Left renal cortex interstitium (tissue), 4 donors: Measurements from ENCODE around the gene PCSK4. TPM values are rescaled to one million over a fixed set of nuclear protein-coding genes. Genes with fewer than 3 reads are reported as not detected.

ENCODE experiments used
- DNase-seq, 4 donors: peaks; one replicate each; pipeline ENCODE4 v3.0.0-alpha.2; 2013; ENCODE audit warnings: low read depth in 4 of 4, low spot score in 2 of 4, missing footprints in 1 of 4
- polyA plus RNA-seq, 4 donors: library from polyadenylated mRNA; unstranded; fragments of 120-200 nt; gene quantifications; one replicate each; pipeline ENCODE4 v1.2.1, GENCODE V29; 2013; ENCODE audit not compliant: insufficient read length in 4 of 4

PCSK4 gene
- polyA plus RNA-seq, 4 donors: 3.5 to 11.6 (median 7.4) TPM

GRCh38 chr19:1457031-1457739 lies 33.0 kb downstream of the PCSK4 start:
- DNase-seq: no peak

- DNase-seq: no peak
Measured at GRCh38 chr19:1456121-1456900, 33.8 kb downstream of the PCSK4 start.

- DNase-seq: no peak
Measured at GRCh38 chr19:1455336-1456120, 34.6 kb downstream of the PCSK4 start.

- DNase-seq: no peak
Measured at GRCh38 chr19:1455002-1455335, 35.2 kb downstream of the PCSK4 start.

- no peak for DNase-seq
Measured at GRCh38 chr19:1453525-1454364, 36.4 kb downstream of the PCSK4 start.

DNA sequence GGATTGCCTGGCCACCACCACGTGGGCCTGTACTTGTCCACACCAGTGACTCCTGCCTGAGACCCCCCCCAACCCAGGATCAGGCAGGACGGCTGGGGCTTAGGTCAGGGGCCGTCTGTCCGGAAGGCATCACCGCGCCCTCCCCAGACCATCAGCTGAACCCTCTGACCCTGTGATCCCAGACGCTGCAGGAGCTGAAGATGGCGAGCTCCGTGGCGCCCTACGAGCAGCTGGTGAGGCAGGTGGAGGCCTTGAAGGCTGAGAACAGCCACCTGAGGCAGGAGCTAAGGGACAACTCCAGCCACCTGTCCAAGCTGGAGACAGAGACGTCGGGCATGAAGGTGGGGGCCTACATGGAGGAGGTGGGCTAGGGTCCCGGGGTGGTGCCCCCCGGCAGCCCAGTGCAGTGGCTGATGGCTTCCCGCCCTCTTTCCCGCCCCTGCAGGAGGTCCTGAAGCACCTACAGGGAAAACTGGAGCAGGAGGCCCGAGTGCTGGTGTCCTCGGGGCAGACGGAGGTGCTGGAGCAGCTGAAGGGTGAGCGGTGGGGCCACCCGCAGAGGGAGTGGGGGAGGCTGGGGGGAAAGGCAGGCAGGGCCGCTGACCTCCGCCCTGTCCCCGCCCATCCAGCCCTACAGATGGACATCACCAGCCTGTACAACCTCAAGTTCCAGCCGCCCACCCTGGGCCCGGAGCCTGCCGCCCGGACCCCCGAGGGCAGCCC lies 37.2 kb downstream of the PCSK4 start:
- no peak for DNase-seq

GRCh38 chr19:1451916-1452801 lies 38.0 kb downstream of the PCSK4 start:
- no peak for DNase-seq

DNA sequence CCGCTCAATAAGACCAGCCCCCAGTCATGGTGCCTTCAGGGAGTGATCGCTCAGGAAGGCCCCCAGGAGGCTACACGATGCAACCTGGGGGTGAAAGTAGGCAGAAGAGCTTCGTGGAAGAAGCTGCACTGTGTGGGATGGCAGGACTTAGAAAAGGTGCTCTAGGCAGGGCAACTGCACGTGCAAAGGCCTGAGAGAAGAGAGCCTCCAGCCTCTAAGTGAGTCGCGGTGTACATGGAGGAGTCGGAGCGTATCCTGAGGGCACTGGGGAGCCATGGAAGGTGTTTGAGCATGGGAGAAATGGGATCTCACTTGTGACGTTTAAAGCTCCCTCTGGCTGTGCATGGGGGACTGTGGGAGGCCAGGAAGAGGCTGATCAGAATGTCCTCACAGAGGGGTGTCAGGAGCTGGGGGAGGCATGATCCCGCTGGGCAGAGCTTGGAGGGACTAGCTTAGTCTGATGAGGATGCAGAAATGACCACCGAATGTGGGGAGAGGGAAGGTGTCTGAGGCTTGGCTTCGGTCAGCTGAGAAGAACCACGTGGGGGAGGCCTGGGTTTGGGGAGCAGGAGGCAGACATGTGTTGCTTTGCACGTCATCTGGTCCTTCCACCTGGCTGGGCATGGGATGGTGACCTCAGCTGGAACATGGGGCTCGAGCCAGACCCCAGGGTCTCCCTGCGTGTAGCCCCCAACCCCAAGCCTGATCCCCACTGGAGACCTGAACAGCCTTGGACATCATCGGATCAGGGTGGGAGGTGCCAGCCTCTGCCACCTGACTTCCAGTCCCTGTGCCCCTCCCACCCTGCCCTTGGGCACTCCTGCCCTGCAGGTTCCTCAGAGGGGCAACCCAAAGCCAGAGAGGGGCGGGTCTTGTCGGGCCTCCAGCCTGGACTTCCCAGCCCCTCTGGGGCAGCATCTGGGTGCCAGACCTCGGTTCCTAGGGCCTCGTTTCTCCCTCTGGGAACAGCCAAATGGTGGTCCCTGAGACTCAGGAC lies 39.1 kb downstream of the PCSK4 start:
- no peak for DNase-seq

- DNase-seq: no peak
Measured at GRCh38 chr19:1449467-1450442, 40.4 kb downstream of the PCSK4 start, which contains the start of gene APC2. TSS of gene APC2 (plus strand) at chr19:1450121. CDS start at chr19:1453002, 2,881 bp downstream.

GRCh38 chr19:1447944-1448343 lies 42.2 kb downstream of the PCSK4 start:
- no peak for DNase-seq

DNA sequence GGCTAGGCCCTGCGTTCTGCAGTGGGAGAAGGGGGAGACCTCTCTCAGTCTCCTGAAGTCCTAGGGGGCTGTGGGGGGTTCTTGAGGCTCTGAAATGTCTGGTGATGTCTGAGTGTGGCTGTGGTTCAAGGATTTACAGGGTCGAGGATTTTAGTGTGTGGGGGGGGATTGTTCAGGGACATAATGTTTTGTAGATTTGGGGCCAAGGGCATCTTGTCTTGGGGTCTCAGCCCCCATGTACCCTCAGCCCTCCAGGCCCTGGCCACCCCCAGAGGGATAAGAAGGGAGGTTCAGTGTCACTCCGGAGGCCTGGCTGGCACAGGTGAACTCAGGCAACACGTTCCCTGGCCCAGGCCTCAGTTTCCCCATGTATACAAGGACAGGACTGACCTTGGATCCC lies 42.6 kb downstream of the PCSK4 start:
- no peak for DNase-seq

- no peak for DNase-seq
Measured at GRCh38 chr19:1446713-1447481, 43.3 kb downstream of the PCSK4 start.

- no peak for DNase-seq
Measured at GRCh38 chr19:1445932-1446712, 44.0 kb downstream of the PCSK4 start.

GRCh38 chr19:1445185-1445931 lies 44.8 kb downstream of the PCSK4 start:
- DNase-seq: no peak
